ENCODE measurements around the gene HSDL2.
"Not testable (repeated sequence)": the region's sequence is repeated elsewhere in the genome, so short reads cannot be mapped to it uniquely, and the experiment has no call there.

Gene HSDL2

GRCh38 chr9:112505607-112506006 lies 125.7 kb downstream of the HSDL2 start:
- DNase-seq: no peak

DNA sequence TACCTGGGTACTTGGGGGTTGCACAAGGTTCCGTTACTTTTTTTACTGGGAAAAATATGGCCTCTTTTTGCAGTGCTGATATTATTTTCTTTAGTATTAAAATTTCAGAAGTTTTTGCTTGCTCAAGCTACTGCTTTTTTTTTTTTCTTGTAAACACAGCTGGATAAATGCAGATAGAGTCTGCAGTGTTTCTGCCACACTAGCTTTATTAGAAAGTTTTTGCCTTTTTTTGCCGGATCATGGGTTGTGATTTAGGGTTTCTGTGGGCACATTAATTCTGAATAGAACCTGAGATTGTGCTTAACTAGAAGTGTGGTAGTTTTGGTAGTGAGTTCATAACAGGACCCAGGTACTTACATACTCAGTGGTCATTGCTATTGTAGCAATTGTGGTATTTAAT lies 126.7 kb downstream of the HSDL2 start:
- no peak for DNase-seq

GRCh38 chr9:112507001-112507680 lies 127.2 kb downstream of the HSDL2 start:
- DNase-seq: no peak

GRCh38 chr9:112508377-112508776 lies 128.5 kb downstream of the HSDL2 start:
- DNase-seq: no peak

DNA sequence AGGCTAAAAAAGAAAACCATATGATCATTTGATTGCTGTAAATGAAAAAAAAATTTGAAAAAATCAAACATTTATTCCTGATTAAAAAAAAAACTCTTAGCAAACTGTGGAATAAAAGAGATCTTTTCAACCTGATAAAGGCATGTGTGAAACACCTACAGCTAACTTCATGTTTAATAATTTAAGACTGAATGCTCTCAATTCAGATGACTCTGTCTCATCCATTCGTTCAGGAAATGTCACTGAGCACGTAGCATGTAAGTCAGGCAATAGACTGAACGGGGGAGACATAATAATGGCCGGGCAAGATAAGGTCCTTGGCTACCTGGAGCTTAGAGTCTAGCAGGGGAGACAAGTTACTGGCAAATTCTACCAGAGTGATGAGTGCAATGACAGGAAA lies 132.5 kb downstream of the HSDL2 start:
- DNase-seq: not testable (repeated sequence)

- DNase-seq: no peak
Observed at GRCh38 chr9:112516769-112517168, 136.9 kb downstream of the HSDL2 start.

GRCh38 chr9:112520069-112520468 lies 140.2 kb downstream of the HSDL2 start:
- DNase-seq: no peak

DNA sequence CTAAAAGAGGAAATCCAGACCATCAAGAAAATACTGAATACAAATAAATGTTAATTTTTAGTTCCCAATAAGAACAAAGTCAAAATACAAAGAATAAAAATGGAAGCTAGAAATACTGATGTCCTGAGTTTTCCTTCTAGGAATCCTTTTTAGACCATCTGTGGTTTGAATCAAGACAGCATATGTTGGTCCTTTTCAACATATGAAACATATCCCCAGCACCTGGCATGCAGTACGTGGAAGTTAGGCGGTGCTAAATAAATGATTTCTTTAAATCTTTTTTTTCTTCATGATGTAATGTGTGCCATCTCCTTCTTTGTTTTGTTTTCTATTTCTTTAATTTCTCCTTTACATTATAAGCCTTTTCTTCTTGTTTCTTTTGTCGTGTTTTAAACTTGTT lies 140.7 kb downstream of the HSDL2 start:
- DNase-seq: no peak

Data from EL (cell line).